ENCODE data around the gene THAP7. TPM values are rescaled to one million over a fixed set of nuclear protein-coding genes. Genes with fewer than 3 reads are reported as not detected.

The THAP7 gene
- total RNA-seq = 20.8 and 24.2 TPM in 2 replicates

GRCh38 chr22:21001601-21002325 is at the start of gene THAP7:
Gene THAP7 (minus strand): TSS chr22:21002118. CDS start chr22:21001911, 207 bp downstream.

GRCh38 chr22:21045585-21046294 is 43.8 kb upstream of the THAP7 start, which contains the start of gene LRRC74B:
Gene LRRC74B (plus strand): TSS chr22:21045946. CDS start chr22:21045987, 41 bp downstream.

GRCh38 chr22:21032037-21032867 is 30.3 kb upstream of the THAP7 start, which contains the start of gene SLC7A4:
Gene SLC7A4 (minus strand): TSS chr22:21032561. CDS start chr22:21031812, 749 bp downstream.

GRCh38 chr22:21014726-21015465 is 13.0 kb upstream of the THAP7 start, which contains the start of gene P2RX6:
Gene P2RX6 (plus strand): TSS chr22:21015165. CDS start chr22:21015175, 10 bp downstream.

GRCh38 chr22:20981787-20982562 is 19.9 kb downstream of the THAP7 start, which contains the start of gene LZTR1:
Gene LZTR1 (plus strand): TSS chr22:20982297. CDS start chr22:20982372, 75 bp downstream.

GRCh38 chr22:20966883-20967696 is 34.8 kb downstream of the THAP7 start, which contains the start of gene AIFM3:
Gene AIFM3 (plus strand): TSS chr22:20967255. CDS start chr22:20967945, 690 bp downstream.

Other genes starting within 250 kb of the THAP7 start
- gene SERPIND1, start 228.0 kb downstream of the THAP7 start, total RNA-seq = under 0.01 and 1.4 TPM in 2 replicates
- 14.0 and 15.2 TPM in 2 replicates for gene PI4KA, start 143.3 kb downstream of the THAP7 start, total RNA-seq
- gene SNAP29, start 143.1 kb downstream of the THAP7 start, total RNA-seq = 4.5 and 6.4 TPM in 2 replicates
- gene CRKL, start 84.7 kb downstream of the THAP7 start, total RNA-seq = 35.1 and 42.4 TPM in 2 replicates
- 0.32 and 0.46 TPM in 2 replicates for gene AIFM3, start 34.9 kb downstream of the THAP7 start, total RNA-seq
- 29.2 and 48.0 TPM in 2 replicates for gene LZTR1, start 19.8 kb downstream of the THAP7 start, total RNA-seq
- gene P2RX6, start 13.0 kb upstream of the THAP7 start, total RNA-seq = under 0.01 and 0.30 TPM in 2 replicates
- not detected in 2 replicates for gene SLC7A4, start 30.4 kb upstream of the THAP7 start, total RNA-seq
- gene LRRC74B, start 43.8 kb upstream of the THAP7 start, total RNA-seq = not detected in 2 replicates

All from epithelial cell of umbilical artery (primary cell).